Lower lobe of right lung (tissue), 2 donors: ENCODE results near the gene ETS2. TPM values are rescaled to one million over a fixed set of nuclear protein-coding genes. Genes with fewer than 3 reads are reported as not detected.

Experiments
- ATAC-seq, 2 donors: fragments of 200-7000 bp; cut with Tn5 transposase; one replicate each; pipeline ENCODE4 v1.9.1; 2020 to 2022; ENCODE audit warnings: mild to moderate bottlenecking in 2 of 2, moderate library complexity in 2 of 2
- DNase-seq: peaks from one replicate; pipeline ENCODE4 v3.0.0-alpha.2; 2020
- H3K27ac ChIP-seq: fragments of 200-600 bp; one replicate; pipeline ENCODE4 v1.8.0; 2022
- H3K27me3 ChIP-seq: fragments of 200-600 bp; one replicate; pipeline ENCODE4 v1.8.0; 2022; ENCODE audit warnings: low read depth
- H3K36me3 ChIP-seq: fragments of 200-600 bp; one replicate; pipeline ENCODE4 v1.8.0; 2022; ENCODE audit warnings: mild to moderate bottlenecking
- H3K4me1 ChIP-seq: fragments of 200-600 bp; one replicate; pipeline ENCODE4 v1.8.0; 2022
- H3K4me3 ChIP-seq: fragments of 200-600 bp; one replicate; pipeline ENCODE4 v1.8.0; 2022; ENCODE audit warnings: mild to moderate bottlenecking
- H3K9me3 ChIP-seq: fragments of 200-600 bp; one replicate; pipeline ENCODE4 v1.8.0; 2022
- intact Hi-C: fragments of 100-400 bp; cut with DNase I; formaldehyde crosslinking; loops from one replicate; pipeline ENCODE4 v1.11.0; 2022
- total RNA-seq: library from RNA; stranded (reverse); fragmentation: NEBNext Ultra II Directional; extraction: Animal tissue kit (Norgen Biotek cat#: 25700); gene quantifications from one replicate; pipeline ENCODE4 v1.2.1, GENCODE V29; 2021
- TF ChIP-seq, protein P1 (sequence below): fragments of 200-600 bp; IDR thresholded peaks from one replicate; pipeline ENCODE4 v1.8.0; 2022; ENCODE audit warnings: antibody characterized with exemption, mild to moderate bottlenecking
- donor health status: DM: no; HTN: yes; CAD: no; lungs with severe emphysema.

Gene ETS2
- total RNA-seq, 1 donor from 2014 or later = 160 TPM

DNA sequence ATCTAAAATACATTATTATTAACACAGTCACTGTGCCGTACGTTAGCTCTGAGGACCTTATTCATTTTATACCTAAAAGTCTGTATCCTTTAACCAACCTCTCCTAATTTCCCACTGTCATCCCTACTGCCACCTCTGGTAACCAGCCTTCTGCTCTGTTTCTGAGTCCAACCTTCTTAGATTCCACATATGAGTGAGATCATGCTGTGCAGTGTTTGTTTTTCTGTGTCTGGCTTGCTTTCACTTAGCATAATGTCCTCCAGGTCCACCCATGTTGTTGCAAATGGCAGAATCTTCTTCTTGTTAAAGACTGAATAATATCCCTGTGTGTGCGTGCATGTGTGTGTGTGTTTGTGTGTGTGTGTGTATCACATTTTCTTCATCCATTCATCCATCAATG lies 64.2 kb downstream of the ETS2 start:
- H3K36me3 ChIP-seq = no peaks in the 10 kb centered on the region

More for the DNA sequence above, 64.2 kb downstream of the ETS2 start:
- Histone ChIP-seq H3K4me1 (no peaks in the 10 kb centered on the region), H3K9me3 (no peaks in the 10 kb centered on the region), H3K27me3 (no peaks in the 10 kb centered on the region), H3K27ac (no peak overlapping the region), H3K4me3 (no peak overlapping the region)
- intact Hi-C loops = no loop called here
- no peak for DNase-seq
- TF ChIP-seq, protein P1, sequence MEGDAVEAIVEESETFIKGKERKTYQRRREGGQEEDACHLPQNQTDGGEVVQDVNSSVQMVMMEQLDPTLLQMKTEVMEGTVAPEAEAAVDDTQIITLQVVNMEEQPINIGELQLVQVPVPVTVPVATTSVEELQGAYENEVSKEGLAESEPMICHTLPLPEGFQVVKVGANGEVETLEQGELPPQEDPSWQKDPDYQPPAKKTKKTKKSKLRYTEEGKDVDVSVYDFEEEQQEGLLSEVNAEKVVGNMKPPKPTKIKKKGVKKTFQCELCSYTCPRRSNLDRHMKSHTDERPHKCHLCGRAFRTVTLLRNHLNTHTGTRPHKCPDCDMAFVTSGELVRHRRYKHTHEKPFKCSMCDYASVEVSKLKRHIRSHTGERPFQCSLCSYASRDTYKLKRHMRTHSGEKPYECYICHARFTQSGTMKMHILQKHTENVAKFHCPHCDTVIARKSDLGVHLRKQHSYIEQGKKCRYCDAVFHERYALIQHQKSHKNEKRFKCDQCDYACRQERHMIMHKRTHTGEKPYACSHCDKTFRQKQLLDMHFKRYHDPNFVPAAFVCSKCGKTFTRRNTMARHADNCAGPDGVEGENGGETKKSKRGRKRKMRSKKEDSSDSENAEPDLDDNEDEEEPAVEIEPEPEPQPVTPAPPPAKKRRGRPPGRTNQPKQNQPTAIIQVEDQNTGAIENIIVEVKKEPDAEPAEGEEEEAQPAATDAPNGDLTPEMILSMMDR = no peak
- peak in 1 of 2 donors; percentile 42 for ATAC-seq
